Epithelial cell of proximal tubule (primary cell): ENCODE data around the gene CRBN. TPM values are rescaled to one million over a fixed set of nuclear protein-coding genes. Genes with fewer than 3 reads are reported as not detected.
A peak's percentile ranks its signal among the peaks of the same experiment; 100 is the strongest.

ENCODE experiments used
- DNase-seq: peaks from one replicate; pipeline ENCODE4 v3.0.0-alpha.2; 2011; ENCODE audit warnings: low read depth
- H3K4me3 ChIP-seq: 2 replicates; pipeline ENCODE4 v1.5.1; 2011; ENCODE audit warnings: low read depth, mild to moderate bottlenecking, low read length
- CTCF ChIP-seq: conservative IDR thresholded peaks from 2 replicates; pipeline ENCODE4 v1.5.1; 2012; ENCODE audit warnings: low read depth, mild to moderate bottlenecking, low read length
- total RNA-seq: library from RNA; depleted of rRNA; stranded (reverse); fragments of >200 nt; gene quantifications from 2 replicates; pipeline ENCODE4 v1.2.3, GENCODE V29; 2015

The CRBN gene
- total RNA-seq, 1 donor from 2014 or later, result 25.8 TPM

GRCh38 chr3:3201611-3202010, 22.1 kb upstream of the CRBN start:
- no peak for TF ChIP-seq CTCF
- no peak overlapping the region for H3K4me3 ChIP-seq

GRCh38 chr3:3200632-3201212, 21.2 kb upstream of the CRBN start:
- no peak overlapping the region for H3K4me3 ChIP-seq
- DNase-seq, result peak; percentile 18
- TF ChIP-seq CTCF, result peak; percentile 90

More at GRCh38 chr3:3201611-3202010, 22.1 kb upstream of the CRBN start:
- DNase-seq, result no peak

GRCh38 chr3:3199306-3199705, 19.8 kb upstream of the CRBN start:
- H3K4me3 ChIP-seq, result no peak overlapping the region
- TF ChIP-seq CTCF, result no peak
- no peak for DNase-seq

GRCh38 chr3:3196148-3196861, 16.8 kb upstream of the CRBN start:
- H3K4me3 ChIP-seq, result no peak overlapping the region
- TF ChIP-seq CTCF, result peak; percentile 70
- DNase-seq, result no peak

- no peak for TF ChIP-seq CTCF
- H3K4me3 ChIP-seq, result no peak overlapping the region
- DNase-seq, result no peak
Observed at GRCh38 chr3:3194861-3195260, 15.4 kb upstream of the CRBN start.

GRCh38 chr3:3192286-3192675, 12.8 kb upstream of the CRBN start:
- no peak overlapping the region for H3K4me3 ChIP-seq
- no peak for TF ChIP-seq CTCF
- no peak for DNase-seq
